SIG-M5 treated with dmso at 0.1 percent for 504 hours (cell line): ENCODE measurements around the gene SPACA9.

ENCODE experiments used
- DNase-seq: peaks from one replicate; lab custom pipeline; 2025; ENCODE audit not compliant: unreplicated experiment; lab: John Stamatoyannopoulos, UW

Gene SPACA9

GRCh38 chr9:132878695-132879456 lies at the start of gene SPACA9:
SPACA9 (plus strand) TSS chr9:132878898; CDS start chr9:132883948, 5,050 bp downstream.
- no peak for DNase-seq

- no peak for DNase-seq
Observed at GRCh38 chr9:132832171-132832881, 46.4 kb upstream of the SPACA9 start.

- DNase-seq, result no peak
Observed at GRCh38 chr9:132833550-132834121, 45.1 kb upstream of the SPACA9 start.

- DNase-seq, result no peak
Observed at GRCh38 chr9:132834343-132834742, 44.4 kb upstream of the SPACA9 start.

DNA sequence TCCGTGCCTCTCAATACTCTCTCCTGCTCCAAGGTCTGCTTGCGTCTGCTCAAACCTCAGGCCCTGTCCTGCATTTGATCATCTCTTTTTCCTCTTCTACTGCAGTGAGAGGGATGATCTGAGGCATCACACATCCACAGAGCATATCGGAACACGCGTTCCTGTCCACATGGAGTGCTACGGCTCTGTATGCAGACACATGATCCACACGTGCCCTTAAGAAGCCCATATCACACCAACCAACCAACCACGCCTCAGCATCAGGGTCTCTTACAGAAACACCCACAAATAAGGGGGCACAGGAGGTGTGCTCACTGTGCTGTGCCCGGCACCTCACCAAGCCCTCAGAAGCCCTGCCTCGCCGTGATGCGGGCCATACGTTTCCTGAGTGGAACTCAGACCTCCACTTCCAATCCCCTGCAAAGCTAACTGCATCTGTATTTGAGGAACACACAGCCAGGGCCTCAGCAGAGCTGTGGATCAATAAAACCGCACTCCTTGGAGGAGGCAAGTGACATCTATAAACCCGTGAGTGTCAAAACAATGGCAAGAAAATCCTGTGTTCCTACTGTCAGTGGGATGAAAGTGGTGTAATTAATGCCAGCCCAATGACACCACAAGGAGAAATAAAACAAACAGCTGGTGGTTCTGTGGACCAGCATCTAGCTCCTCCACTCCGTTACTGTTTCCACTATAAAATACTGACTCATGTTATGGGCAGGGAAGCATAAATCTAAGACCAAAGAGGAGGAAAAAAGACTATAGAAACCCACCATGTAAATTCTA lies 41.0 kb upstream of the SPACA9 start:
- no peak for DNase-seq

- DNase-seq, result no peak
Observed at GRCh38 chr9:132838291-132838690, 40.4 kb upstream of the SPACA9 start.

DNA sequence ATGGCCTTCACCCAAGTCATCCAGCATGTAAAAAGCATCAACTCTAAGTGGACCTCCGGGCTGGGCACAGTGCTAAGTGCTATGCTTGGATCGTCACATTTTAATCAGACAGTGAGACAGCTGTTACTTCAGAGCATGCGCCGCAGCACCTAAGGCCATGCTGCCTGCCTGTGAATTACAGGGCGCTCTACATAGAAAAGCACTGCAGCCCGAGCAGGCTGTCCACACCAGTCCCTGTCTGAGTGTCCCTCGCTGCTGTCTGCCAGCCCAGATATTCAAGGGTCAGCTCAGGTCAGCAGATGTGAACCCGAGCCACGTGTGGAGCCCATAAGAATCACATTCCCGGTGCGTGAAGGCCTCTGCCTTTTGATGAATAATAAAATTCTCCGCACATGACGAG lies 37.7 kb upstream of the SPACA9 start:
- DNase-seq, result no peak

DNA sequence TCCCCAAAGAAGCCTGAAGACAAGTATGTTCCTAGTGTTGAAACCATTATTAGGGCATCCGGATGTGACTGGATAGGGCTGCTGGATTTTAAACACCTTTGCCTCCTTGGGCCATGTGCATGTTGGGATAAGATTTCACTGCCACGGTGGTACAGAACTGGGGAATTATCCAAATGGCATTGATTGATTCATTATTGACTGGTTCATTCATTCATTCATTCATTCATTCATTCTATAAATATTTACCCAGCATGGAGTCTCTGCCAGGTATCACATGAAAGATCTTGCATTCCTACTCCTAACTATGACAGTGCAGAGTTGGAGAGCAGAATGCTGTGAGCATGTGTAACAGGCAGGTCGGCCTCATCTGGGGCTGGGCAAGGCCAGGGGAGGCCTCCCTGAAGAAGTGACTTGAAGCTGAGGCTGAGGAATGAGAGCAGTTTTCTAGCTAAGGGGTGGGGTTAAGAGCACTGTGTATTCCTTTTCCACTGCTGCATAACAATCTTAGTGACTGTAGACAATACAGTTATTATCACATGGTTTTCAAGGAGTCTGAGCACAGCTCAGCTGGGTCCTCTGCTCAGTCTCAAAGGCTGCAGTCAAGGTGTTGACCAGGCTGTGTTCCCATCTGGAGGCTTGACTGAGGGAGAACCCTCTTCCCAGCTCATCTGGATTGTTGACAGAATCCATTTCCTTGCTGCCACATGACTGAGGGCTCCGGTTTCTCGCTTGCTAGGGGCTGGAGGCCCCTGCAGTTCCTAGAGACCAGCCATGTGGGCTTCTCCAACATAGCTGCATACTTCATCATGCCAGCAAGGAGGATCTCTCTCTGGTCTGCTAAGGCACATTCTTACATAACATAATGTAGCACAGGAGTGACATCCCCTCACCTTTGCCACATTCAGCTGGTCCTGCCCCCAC lies 36.3 kb upstream of the SPACA9 start:
- DNase-seq, result no peak

DNA sequence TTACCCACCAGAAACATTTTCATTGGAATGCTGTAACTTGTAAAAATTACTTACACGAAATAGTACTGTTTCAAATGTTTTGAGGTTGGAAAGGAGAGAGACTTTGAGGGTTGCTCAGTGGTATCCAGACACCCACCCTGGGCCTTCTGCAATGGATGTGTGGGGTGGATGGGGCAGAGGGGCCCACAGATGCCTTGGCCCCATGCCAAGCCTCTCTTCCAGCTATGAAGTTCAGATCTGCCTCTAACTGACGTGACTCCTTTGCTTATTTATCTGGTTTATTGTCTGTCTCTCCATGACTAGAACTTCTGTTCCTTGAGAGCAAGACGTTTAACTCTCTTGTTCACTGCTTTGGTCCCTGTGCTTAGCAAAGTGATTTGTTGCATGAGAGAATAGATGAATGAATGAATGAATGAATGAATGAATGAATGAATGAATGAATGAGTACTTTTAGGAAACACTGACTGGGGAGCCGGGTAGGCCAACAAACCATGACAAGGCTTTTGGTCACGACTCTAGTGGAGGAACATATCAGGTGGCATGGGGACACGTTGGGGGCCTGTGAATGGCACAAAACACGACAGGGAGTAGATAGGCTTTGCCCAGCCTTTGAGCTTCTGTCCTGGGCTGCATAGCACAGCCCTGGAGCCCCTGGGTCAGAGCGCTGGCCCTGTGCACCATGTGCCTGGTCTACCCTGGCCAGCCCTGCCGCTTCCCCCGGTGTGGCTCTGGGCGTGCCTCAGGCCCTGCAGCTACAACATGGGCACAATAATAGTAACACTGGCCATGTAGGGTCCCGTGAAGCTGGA lies 32.4 kb upstream of the SPACA9 start:
- no peak for DNase-seq

- no peak for DNase-seq
Observed at GRCh38 chr9:132846918-132847515, 31.7 kb upstream of the SPACA9 start.

- DNase-seq, result no peak
Observed at GRCh38 chr9:132849185-132849706, 29.5 kb upstream of the SPACA9 start.

- no peak for DNase-seq
Observed at GRCh38 chr9:132853482-132853881, 25.2 kb upstream of the SPACA9 start.

- no peak for DNase-seq
Observed at GRCh38 chr9:132854832-132855231, 23.9 kb upstream of the SPACA9 start.

DNA sequence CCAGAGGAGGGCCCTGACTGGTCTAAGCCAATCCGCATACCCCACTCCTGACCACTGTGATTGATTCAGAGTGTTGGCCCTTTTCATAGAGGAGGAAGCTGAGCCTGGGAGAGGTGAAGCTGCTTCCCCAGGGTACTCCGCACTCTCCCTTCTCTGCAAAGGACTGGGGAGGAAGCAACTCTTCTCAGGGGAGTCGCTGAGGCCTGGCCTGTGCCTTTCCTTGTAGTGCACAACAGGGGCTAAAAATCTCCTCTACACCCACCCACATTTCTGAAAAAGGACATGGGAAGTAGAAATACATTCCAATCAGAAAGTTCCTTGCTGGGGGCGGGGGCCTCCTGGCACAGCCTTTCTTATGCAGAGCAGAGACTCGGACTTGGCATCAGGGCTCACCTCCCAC lies 22.8 kb upstream of the SPACA9 start:
- DNase-seq, result no peak

GRCh38 chr9:132857031-132857430 lies 21.7 kb upstream of the SPACA9 start:
- DNase-seq, result no peak

- DNase-seq, result no peak
Observed at GRCh38 chr9:132857616-132858342, 20.9 kb upstream of the SPACA9 start.

- DNase-seq, result no peak
Observed at GRCh38 chr9:132858751-132859150, 19.9 kb upstream of the SPACA9 start.

DNA sequence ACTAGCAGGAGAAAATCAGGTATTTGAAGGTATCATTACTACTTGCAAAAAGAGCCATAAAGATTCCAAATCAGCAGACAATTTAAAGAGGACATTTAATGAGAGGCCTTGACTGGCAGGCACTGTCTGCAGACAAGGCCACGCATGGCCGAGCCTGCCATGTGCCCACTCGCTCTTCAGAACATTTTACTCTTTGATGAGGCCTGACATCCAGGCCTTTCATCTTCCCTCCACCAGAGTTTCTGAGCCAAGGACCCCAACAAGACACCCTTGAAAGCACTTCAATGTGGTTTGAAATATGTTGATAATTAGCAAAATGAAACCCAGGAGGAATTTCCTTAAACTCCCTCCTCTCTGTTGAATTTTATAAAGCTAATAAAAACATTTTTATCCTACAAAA lies 17.0 kb upstream of the SPACA9 start:
- DNase-seq, result no peak
